GM19395 (cell line): ENCODE measurements around the gene PRKG1.

ENCODE experiments used
- ATAC-seq: cut with Tn5 transposase; IDR thresholded peaks from one replicate; pipeline ENCODE4 v1.9.1; 2021; ENCODE audit warnings: mild to moderate bottlenecking, moderate library complexity; ENCODE audit not compliant: unreplicated experiment

PRKG1 gene

DNA sequence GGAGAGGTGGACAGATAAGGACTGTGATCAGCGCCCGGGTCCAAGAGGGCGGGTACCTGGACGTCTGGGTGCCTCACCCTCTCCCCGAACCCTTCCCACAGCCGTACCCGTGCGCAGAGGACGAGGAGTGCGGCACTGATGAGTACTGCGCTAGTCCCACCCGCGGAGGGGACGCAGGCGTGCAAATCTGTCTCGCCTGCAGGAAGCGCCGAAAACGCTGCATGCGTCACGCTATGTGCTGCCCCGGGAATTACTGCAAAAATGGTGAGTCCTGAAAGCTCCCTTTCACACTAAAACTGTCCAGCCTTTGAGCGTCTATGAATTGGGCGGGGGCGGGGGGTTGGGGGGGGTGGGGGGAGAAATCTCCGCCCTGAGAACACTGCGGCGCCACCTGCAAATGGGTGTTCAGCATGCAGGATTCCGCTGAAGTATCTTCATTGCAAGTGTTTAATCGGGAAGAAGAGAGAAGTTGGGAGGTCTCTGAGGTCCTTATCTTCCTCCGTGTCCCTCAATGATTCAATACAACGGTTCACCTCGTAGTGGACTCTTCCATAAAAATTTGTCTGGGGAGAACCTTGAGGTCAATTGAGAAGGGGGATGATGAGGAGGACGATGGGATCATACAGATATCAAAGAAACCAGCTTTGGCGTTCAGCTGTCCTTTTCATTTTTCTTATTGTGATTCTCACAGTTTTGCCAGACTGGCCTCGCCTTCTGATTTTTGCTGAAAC, 1240.7 kb downstream of the PRKG1 start:
- ATAC-seq: no peak

DNA sequence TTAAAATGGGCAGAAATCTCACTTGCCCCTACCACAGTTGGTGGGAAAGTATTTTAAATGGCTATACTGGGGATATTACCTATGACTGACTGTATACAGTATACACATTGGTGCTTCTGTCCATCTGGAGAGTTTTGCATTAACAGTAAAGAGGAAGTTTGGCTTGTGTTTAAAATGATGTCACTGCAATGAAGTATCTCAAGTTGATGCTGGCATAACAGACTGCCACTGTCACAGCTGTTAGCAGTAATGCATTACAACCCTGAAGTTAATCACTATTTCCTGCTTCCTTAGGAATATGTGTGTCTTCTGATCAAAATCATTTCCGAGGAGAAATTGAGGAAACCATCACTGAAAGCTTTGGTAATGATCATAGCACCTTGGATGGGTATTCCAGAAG, 1241.7 kb downstream of the PRKG1 start:
- no peak for ATAC-seq

DNA sequence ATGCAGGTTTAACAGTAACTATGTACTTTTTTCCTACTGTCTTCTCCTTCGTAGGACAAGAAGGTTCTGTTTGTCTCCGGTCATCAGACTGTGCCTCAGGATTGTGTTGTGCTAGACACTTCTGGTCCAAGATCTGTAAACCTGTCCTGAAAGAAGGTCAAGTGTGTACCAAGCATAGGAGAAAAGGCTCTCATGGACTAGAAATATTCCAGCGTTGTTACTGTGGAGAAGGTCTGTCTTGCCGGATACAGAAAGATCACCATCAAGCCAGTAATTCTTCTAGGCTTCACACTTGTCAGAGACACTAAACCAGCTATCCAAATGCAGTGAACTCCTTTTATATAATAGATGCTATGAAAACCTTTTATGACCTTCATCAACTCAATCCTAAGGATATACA, 1242.2 kb downstream of the PRKG1 start:
- no peak for ATAC-seq

DNA sequence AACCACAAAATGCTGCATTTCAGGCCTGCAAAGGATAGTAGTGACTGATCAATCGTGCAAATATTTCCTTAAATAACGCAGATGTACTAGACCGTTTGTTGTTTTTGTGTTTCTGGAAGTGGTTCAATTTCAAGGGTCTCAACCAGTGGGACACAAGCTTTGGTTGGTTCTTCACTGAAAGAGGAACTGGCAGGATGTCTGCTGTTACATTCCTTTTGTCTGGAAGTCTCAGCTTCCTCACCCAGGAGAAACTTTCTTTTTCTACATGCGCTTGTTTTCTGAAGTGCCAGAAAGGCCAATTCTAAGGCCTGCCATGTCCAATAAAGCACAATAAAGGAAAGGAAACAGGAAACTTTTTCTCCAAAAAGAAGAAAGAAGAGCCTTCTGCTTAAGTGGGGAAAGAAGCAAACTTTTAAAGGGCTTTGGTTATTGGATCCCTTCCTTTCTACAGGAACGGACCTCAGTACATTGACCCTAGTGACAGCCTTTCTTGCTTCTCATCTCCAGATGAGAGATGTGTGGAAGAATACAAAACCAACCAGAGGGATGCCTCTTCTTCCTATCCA, 1243.9 kb downstream of the PRKG1 start:
- ATAC-seq: no peak

DNA sequence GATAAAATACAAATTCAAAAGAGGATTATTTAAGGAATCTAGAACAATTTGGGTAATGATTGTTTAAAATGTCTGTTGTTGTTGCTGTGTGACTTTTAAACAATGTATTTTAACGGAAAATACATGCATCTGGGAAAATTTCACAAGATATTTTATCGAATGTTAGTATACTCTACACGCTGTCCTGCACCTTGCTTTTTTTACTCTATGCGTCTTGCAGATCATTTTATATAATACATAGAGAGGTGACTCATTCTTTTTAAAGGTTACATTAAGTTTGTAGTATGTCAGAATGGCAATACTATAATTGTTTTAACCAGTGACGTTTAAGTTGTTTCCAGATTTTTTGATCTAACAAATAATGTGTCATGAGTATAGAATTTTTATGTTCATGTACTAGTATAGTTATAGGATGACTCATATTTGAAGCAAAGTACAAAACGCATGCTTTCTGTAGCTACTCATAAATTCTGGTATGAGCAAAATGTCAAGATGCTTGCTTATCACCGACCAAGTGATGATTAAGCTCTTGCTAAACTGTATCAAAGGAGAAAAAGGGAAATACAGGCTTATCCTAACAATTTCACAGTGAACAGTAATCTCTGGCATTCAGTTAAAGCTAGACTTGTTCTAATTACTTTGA, 1244.7 kb downstream of the PRKG1 start:
- ATAC-seq: no peak

DNA sequence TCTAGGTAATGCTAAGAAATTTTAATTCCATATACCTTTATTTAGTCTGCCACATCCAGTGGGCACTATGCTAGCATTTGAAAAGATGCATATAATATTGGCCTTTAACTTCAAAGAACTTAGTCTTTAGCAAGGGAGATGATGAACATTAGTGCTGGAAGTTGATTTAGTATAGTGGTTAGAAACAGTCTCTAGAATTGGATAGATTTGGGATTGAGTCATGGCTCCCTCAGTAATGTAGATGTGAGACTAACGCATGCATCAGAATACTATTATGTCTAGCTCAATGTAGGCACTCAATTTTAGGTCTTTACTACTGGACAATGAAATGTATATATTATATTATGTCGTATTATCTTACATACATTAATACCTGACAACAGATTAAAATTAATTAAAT, 1245.6 kb downstream of the PRKG1 start:
- ATAC-seq: no peak

DNA sequence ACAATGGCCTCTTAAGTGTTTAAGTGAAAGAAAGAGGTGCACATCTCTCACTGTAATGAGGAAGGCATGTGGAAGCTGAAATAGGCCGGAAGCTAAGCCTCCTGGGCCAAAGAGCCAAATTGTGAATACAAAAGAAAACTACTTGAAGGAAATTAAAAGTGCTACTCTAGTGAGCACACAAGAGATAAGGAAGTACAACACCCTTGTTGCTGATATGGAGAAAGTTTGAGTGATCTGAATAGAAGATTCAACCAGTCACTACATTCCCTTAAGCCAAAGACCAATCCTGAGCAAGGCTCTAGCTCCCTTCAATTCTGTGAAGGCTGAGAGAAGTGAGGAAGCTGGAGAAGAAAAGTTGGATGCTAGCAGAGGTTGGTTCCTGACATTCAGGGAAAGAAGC, 1248.0 kb downstream of the PRKG1 start:
- ATAC-seq: no peak

DNA sequence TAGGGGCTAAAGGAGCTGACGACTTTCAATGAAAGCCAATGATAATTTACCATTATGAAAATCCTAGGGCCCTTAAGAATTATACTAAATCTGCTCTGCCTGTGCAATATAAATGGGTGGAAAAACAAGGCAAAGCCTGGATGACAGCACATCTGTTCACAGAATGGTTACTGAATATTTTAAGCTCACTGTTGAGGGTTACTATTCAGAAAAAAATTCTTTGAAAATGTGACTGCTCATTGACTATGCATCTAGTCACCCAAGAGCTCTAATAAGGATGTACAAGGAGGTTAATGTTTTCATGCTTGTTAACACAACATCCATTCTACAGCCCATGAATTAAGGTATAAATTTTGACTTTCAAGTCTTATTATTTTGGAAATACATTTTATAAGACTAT, 1248.6 kb downstream of the PRKG1 start:
- ATAC-seq: no peak

DNA sequence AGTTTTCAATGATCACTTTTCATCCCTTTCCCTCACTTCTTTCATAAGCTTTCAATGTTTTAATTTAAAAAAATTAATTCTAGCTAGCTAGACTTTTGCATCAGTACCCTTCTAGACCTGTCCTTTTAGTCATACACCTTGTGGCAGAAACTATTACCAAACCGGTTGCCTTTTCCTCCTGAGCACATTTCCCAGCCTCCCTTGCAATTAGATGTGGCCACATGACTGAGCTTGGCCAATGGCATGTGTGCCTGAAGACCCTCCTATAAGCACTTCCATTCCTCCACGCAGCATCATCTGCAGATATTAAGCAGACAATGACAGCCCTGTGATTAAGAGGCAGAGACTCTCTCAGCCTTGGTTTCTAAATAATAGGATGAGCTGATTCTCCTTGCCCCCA, 1252.1 kb downstream of the PRKG1 start:
- no peak for ATAC-seq

DNA sequence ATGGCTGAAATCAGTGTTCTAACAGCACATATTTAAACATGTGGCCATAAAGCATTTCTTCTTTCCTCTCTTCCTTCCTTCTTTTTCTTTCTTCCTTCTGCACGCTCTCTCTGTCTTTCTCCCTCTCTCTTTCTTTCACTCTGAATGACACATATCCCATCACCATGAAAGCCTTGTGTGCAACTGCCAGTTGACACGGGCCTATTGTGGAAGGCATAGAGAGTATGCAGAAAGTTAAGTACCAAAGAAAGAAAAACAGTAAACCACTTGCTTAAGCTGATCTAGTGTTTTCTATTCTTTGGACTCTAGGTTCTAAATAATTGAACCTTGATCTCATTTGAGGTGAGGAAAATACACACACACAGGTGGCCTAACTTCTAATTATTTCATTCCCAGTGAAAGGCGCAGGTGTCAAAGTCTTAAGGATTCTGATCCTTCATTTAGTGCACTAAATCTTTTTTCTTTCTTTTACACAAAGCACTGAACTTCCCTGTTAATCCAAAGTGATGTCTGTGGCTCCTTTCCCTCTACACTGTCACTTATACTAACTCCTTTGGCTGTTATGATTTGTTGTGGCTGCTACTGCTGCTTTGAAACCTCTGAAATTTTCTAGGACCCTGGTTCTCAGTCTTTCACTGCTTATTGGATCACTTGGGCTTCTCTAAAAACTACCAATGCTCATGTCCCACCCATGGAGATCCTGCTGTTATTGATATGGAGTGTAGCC, 1257.5 kb downstream of the PRKG1 start:
- no peak for ATAC-seq

DNA sequence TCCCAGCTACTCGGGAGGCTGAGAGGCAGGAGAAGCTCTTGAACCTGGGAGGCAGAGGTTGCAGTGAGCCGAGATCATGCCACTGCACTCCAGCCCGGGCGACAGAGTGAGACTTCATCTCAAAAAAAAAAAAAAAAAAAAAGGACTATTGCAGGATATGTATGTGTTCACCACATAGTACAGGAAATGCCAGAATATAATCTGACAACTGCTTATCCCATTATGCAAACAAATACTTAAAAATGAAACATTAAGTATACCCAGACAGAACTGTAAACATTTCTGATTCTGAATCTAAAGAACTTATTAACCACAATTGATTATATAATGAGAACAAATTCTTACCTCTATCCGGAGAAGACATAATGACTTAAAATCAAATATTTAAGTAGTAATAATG, 1258.5 kb downstream of the PRKG1 start:
- no peak for ATAC-seq

DNA sequence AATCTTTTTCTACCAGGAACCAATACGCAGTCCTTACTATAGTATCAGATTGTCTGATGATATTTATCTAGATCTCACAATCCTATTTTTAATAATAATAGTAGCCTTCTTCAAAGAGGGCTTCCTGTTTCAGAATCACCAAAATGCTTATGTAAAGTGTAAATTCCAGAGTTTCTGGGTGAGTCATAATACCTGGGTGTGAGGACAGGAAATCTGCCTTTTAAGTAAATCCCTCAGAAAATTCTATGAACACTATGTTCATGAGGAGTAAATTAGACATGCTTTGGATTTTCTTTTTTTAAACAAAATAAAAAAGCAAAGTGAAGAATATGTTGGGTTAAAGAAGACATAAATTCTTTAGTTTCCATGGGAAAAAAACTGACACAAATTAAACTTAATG, 1260.3 kb downstream of the PRKG1 start:
- no peak for ATAC-seq

DNA sequence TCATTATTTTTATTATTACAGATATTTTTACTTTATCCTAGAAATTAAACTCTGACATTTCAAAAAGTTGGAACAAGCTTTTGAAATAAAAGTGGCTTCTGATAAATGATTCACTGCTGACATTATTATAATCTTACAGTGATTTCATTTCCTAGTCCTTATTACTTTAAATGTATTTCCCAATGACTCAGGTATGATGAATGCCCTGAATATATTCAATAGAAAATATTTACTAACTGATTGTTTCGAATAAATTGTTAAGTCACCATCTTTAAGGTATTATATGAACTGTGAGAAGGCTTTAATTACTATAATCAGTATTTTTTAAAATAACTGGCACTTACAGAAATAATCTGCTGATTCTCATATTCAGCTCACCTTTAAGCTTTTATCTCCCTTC, 1261.4 kb downstream of the PRKG1 start:
- no peak for ATAC-seq

DNA sequence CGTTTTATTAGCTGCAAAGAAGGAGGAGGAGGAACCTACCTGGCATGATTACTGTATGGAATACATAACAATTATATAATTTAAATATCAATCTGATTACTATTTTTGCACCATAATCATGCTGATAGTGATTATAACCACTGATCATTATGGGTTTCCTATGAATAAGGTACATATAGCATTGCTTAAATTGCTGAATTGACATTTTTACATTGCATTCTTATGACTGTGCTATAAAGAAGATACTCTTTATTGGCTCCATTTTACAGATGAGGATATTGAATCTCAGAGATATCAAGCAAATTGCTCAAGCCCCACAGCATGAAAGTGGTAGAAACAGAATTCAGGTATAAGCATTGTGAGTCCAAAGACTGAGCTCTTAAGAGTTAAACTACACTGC, 1262.9 kb downstream of the PRKG1 start:
- no peak for ATAC-seq

DNA sequence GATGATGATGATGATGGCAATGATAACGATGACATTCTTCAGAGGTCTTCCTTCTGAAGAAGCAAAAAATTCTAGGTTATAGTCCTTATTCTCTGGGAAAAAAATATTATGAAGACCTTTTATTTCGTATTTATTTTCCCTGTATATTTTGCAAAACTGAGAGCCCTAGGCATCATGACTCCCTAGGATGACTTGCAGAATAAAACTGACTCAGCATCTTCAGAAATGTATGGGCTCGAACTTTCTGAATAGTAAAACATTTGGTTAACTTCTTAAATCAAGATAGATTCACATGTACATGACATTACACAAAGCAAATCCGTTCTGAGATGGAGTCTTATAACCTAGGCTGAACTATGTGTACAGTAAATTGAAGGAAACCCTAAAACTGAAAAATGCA, 1269.2 kb downstream of the PRKG1 start:
- no peak for ATAC-seq

DNA sequence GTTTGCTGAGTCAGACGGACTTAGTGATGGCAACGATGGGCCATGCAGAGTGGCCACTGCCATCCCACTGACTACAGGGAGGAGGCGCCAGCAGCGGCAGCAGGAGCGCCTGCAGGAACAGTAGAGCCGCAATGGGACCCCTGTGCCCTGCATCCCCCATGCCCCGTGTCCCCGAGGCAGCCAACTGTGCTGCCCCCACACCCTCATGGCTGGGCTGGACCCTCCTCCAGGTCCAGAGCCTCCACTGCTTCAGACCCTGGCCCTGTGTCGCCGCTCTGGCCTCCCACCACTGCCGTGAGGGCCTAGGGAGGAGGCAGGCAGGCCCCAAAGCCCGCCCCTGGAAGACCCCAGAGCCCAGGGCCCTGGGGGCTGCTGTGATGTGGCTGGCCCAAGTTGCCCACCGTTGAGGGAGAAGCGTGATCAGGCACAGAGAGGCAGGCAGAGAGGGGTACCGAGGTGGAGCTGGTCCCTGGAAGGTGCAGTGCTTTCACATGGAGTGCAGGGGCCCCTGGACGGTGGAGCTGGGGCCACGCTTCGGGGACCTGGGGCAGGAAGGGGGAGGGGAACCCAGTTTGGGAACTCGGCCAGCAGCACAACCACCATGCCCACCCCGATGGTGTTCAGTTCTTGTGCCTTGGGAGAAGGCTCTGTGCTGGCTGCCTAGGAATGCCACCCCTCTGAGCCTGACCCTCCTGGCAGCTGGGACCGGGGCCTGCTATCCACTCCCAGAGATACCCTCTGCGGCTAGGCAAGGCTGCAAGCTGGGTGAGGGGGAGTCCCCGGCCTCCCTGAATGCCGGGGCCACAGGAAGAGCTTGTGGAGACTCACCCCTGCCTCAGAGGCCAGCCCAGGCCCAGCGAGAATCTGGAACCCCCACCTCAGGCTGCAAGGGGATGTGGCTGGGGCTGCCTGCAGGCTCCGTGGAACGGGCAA, 1272.4 kb downstream of the PRKG1 start:
- ATAC-seq: no peak

DNA sequence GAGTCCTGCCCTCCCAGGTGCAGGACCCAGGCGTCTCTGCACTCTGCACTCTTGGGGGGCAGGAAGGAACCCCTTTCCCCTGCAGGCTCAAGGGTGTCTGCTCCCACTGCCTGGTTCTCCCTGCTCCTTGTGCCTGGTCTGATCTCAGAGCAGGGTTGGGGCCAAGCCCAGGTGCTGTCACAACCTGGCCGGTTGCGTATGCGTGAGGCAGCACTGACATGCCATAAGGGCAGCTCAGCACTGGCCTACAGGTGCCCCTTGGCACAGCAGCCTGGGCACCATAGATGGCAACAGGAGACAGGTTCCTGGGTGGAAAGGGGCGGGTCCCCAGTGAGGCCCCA, 1273.0 kb downstream of the PRKG1 start:
- ATAC-seq: no peak
